GM12864 (cell line): ENCODE results near the gene LARP6.

Experiments used
- DNase-seq: peaks from one replicate; pipeline ENCODE4 v3.0.0-alpha.2; 2011; ENCODE audit warnings: low read depth
- H3K4me3 ChIP-seq: 2 replicates; pipeline ENCODE4 v1.5.1; 2011; ENCODE audit warnings: mild to moderate bottlenecking, low read depth, low read length, control low read depth
- CTCF ChIP-seq: IDR thresholded peaks from 2 replicates; pipeline ENCODE4 v1.5.1; 2011; ENCODE audit warnings: low read depth, mild to moderate bottlenecking, moderate library complexity, low read length, control low read depth, inconsistent platforms; ENCODE audit errors: missing control alignments

Gene LARP6

GRCh38 chr15:70781236-70781635 is 72.7 kb downstream of the LARP6 start:
- DNase-seq = no peak
- H3K4me3 ChIP-seq = no peak overlapping the region
- no peak for TF ChIP-seq CTCF
